Fibroblast of lung (primary cell): ENCODE results near the gene ADAM15.

Experiments used
- CTCF ChIP-seq, 2 donors: IDR thresholded peaks in 1 of 2; conservative IDR thresholded peaks in 1 of 2; 1 replicate in 1 of 2; 2 replicates in 1 of 2; pipeline ENCODE4 v1.5.1; 2011 to 2012; ENCODE audit warnings: low read length in 2 of 2, control low read depth in 1 of 2, inconsistent platforms in 1 of 2, low read depth in 1 of 2, mild to moderate bottlenecking in 1 of 2
- EZH2 ChIP-seq: IDR thresholded peaks from 2 replicates; pipeline ENCODE4 v1.5.1; 2012; ENCODE audit warnings: low read length, control low read depth, mild to moderate bottlenecking; ENCODE audit errors: missing control alignments

- TF ChIP-seq CTCF (conservative IDR thresholded peaks at IDR 0.05 in 1 of 2, IDR thresholded peaks at IDR 0.05 in 1 of 2; ENCODE audit: low read depth in 1 of 2, low read length in 2 of 2) (peak in 1 of 2 donors; percentile 7), EZH2 (no peak)
Measured at GRCh38 chr1:155057788-155058211, 6.7 kb downstream of the ADAM15 start.
